Peyer's patch (tissue), 4 donors: ENCODE results near the gene CTU2.

Experiments used
- CTCF ChIP-seq, 6 experiments: fragments of 450-650 bp in 4 of 6; fragments of 200-600 bp in 2 of 6; sonication (generic) in 1 of 6; IDR thresholded peaks; one replicate each; pipeline ENCODE4 v1.5.1; 2017 to 2019; ENCODE audit warnings: antibody characterized with exemption in 6 of 6, mild to moderate bottlenecking in 3 of 6, moderate library complexity in 1 of 6
- POLR2A ChIP-seq, 2 donors: fragments of 450-650 bp; IDR thresholded peaks; one replicate each; pipeline ENCODE4 v1.5.1; 2017; ENCODE audit warnings: antibody characterized with exemption in 2 of 2, mild to moderate bottlenecking in 2 of 2, moderate library complexity in 2 of 2

- TF ChIP-seq CTCF (IDR thresholded peaks at IDR 0.05) (no peak), POLR2A (IDR thresholded peaks at IDR 0.05) (no peak)
These were observed 55.5 kb downstream of the CTU2 start for GRCh38 chr16:88761830-88762229.
